MM.1S (cell line): ENCODE data around the gene ZNF571.

Experiments
- DNase-seq: peaks from one replicate; pipeline ENCODE4 v3.0.0-alpha.2; 2015
- H2AFZ ChIP-seq: fragments of 300-600 bp; sonication (generic); 2 replicates; pipeline ENCODE4 v1.6.0; 2016; ENCODE audit warnings: antibody characterized with exemption, low read length
- H3F3A ChIP-seq: fragments of 300-600 bp; sonication (generic); 2 replicates; pipeline ENCODE4 v1.6.1; 2016; ENCODE audit warnings: mild to moderate bottlenecking, antibody characterized with exemption, low read length, moderate library complexity, mixed read lengths; ENCODE audit not compliant: insufficient read depth
- H3K27ac ChIP-seq: fragments of 300-600 bp; sonication (generic); 2 replicates; pipeline ENCODE4 v1.5.1; 2016; ENCODE audit warnings: mild to moderate bottlenecking, low read length
- H3K27me3 ChIP-seq: fragments of 300-600 bp; sonication (generic); replicated peaks from 2 replicates; pipeline ENCODE4 v1.6.0; 2016; ENCODE audit warnings: low read length; ENCODE audit not compliant: insufficient read depth
- H3K36me3 ChIP-seq: fragments of 300-600 bp; sonication (generic); replicated peaks from 2 replicates; pipeline ENCODE4 v1.6.1; 2016; ENCODE audit warnings: mild to moderate bottlenecking, low read length, mixed read lengths; ENCODE audit not compliant: insufficient read depth
- H3K4me1 ChIP-seq: fragments of 300-600 bp; sonication (generic); 2 replicates; pipeline ENCODE4 v1.6.1; 2016; ENCODE audit warnings: low read length, mixed read lengths
- H3K4me2 ChIP-seq: fragments of 300-600 bp; sonication (generic); 2 replicates; pipeline ENCODE4 v1.6.0; 2016; ENCODE audit warnings: low read depth, low read length
- H3K4me3 ChIP-seq: fragments of 300-600 bp; sonication (generic); 2 replicates; pipeline ENCODE4 v1.5.1; 2016; ENCODE audit warnings: low read length, mixed read lengths
- H3K79me2 ChIP-seq: fragments of 300-600 bp; sonication (generic); 2 replicates; pipeline ENCODE4 v1.6.1; 2016; ENCODE audit warnings: mixed run types, low read length, mixed read lengths
- H3K9ac ChIP-seq: fragments of 300-600 bp; sonication (generic); 2 replicates; pipeline ENCODE4 v1.6.1; 2016; ENCODE audit warnings: low read length, mixed read lengths
- H3K9me2 ChIP-seq: fragments of 300-600 bp; sonication (generic); replicated peaks from 2 replicates; pipeline ENCODE4 v1.6.1; 2016; ENCODE audit warnings: mild to moderate bottlenecking, low read length, mixed read lengths; ENCODE audit not compliant: insufficient read depth
- H3K9me3 ChIP-seq: fragments of 300-600 bp; sonication (generic); replicated peaks from 2 replicates; pipeline ENCODE4 v1.6.1; 2016; ENCODE audit warnings: mild to moderate bottlenecking, low read length, mixed read lengths; ENCODE audit not compliant: insufficient read depth
- H4K20me1 ChIP-seq: fragments of 300-600 bp; sonication (generic); 2 replicates; pipeline ENCODE4 v1.6.1; 2016; ENCODE audit warnings: mild to moderate bottlenecking, low read length, moderate library complexity, mixed read lengths; ENCODE audit not compliant: insufficient read depth
- EZH2 ChIP-seq: fragments of 300-600 bp; sonication (generic); optimal IDR thresholded peaks from 2 replicates; pipeline ENCODE3; 2017; ENCODE audit warnings: low read depth, mild to moderate bottlenecking, antibody characterized with exemption, low read length, mixed read lengths
- EZH2phosphoT487 ChIP-seq: fragments of 300-600 bp; sonication (generic); IDR thresholded peaks from 2 replicates; pipeline ENCODE4 v1.6.1; 2018; ENCODE audit warnings: antibody characterized with exemption, low read length
- TF ChIP-seq, protein P1 (sequence below): fragments of 300-600 bp; sonication (generic); IDR thresholded peaks from 2 replicates; pipeline ENCODE4 v1.5.1; 2016; ENCODE audit warnings: antibody characterized with exemption, low read length, mixed read lengths

The ZNF571 gene

DNA sequence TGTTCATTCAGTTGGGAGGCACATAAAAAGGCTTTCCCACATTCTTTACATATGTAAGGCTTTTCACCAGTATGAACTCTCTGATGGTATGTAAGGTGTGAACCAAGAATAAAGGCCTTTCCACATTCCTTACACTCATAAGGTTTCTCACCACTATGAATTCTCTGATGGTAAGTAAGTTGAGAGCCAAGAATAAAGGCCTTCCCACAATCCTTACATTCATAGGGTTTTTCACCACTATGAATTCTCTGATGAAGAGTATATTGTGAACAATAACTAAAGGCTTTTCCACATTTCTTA lies 29.3 kb downstream of the ZNF571 start:
- TF ChIP-seq EZH2 (no peak), EZH2phosphoT487 (no peak)
- TF ChIP-seq, protein P1, sequence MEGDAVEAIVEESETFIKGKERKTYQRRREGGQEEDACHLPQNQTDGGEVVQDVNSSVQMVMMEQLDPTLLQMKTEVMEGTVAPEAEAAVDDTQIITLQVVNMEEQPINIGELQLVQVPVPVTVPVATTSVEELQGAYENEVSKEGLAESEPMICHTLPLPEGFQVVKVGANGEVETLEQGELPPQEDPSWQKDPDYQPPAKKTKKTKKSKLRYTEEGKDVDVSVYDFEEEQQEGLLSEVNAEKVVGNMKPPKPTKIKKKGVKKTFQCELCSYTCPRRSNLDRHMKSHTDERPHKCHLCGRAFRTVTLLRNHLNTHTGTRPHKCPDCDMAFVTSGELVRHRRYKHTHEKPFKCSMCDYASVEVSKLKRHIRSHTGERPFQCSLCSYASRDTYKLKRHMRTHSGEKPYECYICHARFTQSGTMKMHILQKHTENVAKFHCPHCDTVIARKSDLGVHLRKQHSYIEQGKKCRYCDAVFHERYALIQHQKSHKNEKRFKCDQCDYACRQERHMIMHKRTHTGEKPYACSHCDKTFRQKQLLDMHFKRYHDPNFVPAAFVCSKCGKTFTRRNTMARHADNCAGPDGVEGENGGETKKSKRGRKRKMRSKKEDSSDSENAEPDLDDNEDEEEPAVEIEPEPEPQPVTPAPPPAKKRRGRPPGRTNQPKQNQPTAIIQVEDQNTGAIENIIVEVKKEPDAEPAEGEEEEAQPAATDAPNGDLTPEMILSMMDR = no peak
- no peaks in the 10 kb centered on the region for H3K4me1 ChIP-seq
- no peak overlapping the region for H3K4me3 ChIP-seq
- H3K79me2 ChIP-seq = no peaks in the 10 kb centered on the region
- no peaks in the 10 kb centered on the region for H3K36me3 ChIP-seq
- no peak overlapping the region for H3K9ac ChIP-seq
- no peaks in the 10 kb centered on the region for H4K20me1 ChIP-seq
- no peak overlapping the region for H3K4me2 ChIP-seq
- no peak overlapping the region for H3K27ac ChIP-seq
- H2AFZ ChIP-seq = no peak overlapping the region
- no peaks in the 10 kb centered on the region for H3F3A ChIP-seq
- H3K9me3 ChIP-seq = 0 out of 2 replicates have a peak, but pooled peaks cover 4% of the 10 kb centered on the region
- no peaks in the 10 kb centered on the region for H3K9me2 ChIP-seq
- no peak for DNase-seq
- H3K27me3 ChIP-seq = no peaks in the 10 kb centered on the region

DNA sequence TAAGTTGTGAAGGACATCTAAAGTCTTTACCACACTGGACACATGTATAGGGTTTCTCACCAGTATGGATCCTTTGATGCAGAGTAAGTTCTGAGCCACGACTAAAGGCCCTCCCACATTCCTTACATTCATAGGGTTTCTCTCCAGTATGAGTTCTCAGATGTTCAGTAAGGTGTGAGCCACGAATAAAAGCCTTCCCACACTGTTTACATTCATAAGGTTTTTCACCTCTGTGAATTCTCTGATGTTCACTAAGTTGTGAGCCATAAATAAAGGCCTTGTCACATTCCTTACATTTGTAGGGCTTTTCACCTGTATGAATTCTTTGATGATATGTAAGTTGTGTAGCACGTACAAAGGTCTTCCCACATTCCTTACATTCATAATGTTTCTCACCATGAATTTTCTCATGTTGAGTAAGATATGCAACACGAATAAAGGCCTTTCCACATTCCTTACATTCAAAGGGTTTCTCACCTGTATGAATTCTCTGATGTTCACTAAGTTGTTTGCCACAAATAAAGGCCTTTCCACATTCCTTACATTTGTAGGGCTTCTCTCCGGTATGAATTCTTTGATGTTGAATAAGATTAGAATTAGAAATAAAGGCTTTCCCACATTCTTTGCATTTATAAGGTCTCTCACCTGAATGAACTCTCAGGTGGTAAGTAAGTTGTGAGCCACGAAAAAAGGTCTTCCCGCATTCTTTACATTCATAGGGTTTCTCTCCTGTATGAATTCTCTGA lies 29.8 kb downstream of the ZNF571 start:
- H4K20me1 ChIP-seq = no peaks in the 10 kb centered on the region
- no peak for DNase-seq
- no peaks in the 10 kb centered on the region for H3K9me2 ChIP-seq
- no peak overlapping the region for H3K27ac ChIP-seq
- H3F3A ChIP-seq = no peaks in the 10 kb centered on the region
- 0 out of 2 replicates have a peak, but pooled peaks cover 4% of the 10 kb centered on the region for H3K9me3 ChIP-seq
- H3K9ac ChIP-seq = no peak overlapping the region
- no peaks in the 10 kb centered on the region for H3K4me1 ChIP-seq
- no peaks in the 10 kb centered on the region for H3K36me3 ChIP-seq
- H3K4me2 ChIP-seq = no peak overlapping the region
- H3K79me2 ChIP-seq = no peaks in the 10 kb centered on the region
- H2AFZ ChIP-seq = no peak overlapping the region
- TF ChIP-seq EZH2 (no peak), EZH2phosphoT487 (no peak)
- TF ChIP-seq, protein P1 = no peak
- no peaks in the 10 kb centered on the region for H3K27me3 ChIP-seq
- H3K4me3 ChIP-seq = no peak overlapping the region

DNA sequence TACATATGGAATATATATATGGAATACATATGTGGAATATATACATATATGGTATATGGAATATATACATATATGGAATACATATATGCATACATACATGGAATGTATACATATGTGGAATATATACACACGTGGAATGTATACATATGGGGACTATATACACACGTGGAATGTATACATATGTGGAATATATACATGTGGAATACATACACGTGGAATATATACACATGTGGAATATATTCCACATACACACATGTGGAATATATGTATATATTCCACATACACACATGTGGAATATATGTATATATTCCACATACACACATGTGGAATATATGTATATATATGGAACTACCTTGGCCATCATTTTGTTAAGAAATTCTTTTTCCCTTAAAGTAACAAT lies 31.1 kb downstream of the ZNF571 start:
- TF ChIP-seq EZH2 = no peak
- no peak for TF ChIP-seq EZH2phosphoT487
- TF ChIP-seq, protein P1 = no peak
- no peak overlapping the region for H3K27ac ChIP-seq
- H3K9ac ChIP-seq = no peak overlapping the region
- H3K36me3 ChIP-seq = no peaks in the 10 kb centered on the region
- no peaks in the 10 kb centered on the region for H4K20me1 ChIP-seq
- no peaks in the 10 kb centered on the region for H3F3A ChIP-seq
- H3K27me3 ChIP-seq = no peaks in the 10 kb centered on the region
- 0 out of 2 replicates have a peak, but pooled peaks cover 4% of the 10 kb centered on the region for H3K9me3 ChIP-seq
- no peak for DNase-seq
- no peaks in the 10 kb centered on the region for H3K79me2 ChIP-seq
- H3K4me1 ChIP-seq = no peaks in the 10 kb centered on the region
- no peak overlapping the region for H2AFZ ChIP-seq
- no peak overlapping the region for H3K4me2 ChIP-seq
- no peak overlapping the region for H3K4me3 ChIP-seq
- no peaks in the 10 kb centered on the region for H3K9me2 ChIP-seq
